NCI-H510A treated with DMSO at 0.1 percent for 48 hours (cell line): ENCODE results near the gene YEATS2.

Experiments used
- DNase-seq: peaks from one replicate; lab custom pipeline; 2025; lab: John Stamatoyannopoulos, UW

YEATS2 gene

DNA sequence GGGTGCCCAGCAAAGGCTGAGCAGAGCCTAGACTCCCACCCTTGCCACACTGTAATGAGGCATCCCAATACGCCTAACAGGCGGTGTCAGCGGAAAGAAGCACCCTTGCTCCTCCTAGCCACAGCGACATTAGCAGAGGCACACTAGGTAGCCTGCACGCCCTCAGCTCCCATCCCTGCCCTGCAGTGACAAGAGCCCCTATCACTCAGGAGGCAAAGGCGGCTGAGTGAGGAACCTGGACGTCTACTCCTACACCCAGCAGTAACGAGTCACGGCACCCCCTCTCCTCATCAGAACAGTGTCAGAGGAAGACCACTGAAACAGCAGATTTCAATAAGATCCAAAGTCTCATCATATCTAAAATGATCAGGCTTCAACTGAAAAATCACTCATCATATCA lies 139.8 kb downstream of the YEATS2 start:
- no peak for DNase-seq

GRCh38 chr3:183837894-183838293 lies 140.3 kb downstream of the YEATS2 start:
- no peak for DNase-seq

DNA sequence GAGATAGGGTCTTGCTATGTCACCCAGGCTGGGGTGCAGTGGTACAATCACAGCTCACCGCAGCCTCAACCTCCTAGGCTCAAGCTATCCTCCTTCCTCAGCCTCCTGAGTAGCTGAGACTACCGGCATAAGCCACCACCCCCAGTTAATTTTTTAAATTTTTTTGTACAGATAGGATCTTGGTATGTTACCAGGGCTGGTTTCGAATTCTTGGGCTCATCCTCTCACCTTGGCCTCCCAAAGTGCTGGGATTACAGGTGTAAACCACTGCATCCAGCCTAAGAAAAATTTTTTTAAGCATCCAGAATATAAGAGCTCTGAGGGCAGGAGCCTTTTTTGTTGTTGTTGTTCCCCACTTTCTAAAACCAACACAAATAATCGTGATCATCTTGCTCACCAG lies 142.2 kb downstream of the YEATS2 start:
- no peak for DNase-seq

- DNase-seq, result no peak
These were observed 147.0 kb downstream of the YEATS2 start for GRCh38 chr3:183844606-183845005.

- no peak for DNase-seq
These were observed 147.5 kb downstream of the YEATS2 start for GRCh38 chr3:183845090-183845489.

DNA sequence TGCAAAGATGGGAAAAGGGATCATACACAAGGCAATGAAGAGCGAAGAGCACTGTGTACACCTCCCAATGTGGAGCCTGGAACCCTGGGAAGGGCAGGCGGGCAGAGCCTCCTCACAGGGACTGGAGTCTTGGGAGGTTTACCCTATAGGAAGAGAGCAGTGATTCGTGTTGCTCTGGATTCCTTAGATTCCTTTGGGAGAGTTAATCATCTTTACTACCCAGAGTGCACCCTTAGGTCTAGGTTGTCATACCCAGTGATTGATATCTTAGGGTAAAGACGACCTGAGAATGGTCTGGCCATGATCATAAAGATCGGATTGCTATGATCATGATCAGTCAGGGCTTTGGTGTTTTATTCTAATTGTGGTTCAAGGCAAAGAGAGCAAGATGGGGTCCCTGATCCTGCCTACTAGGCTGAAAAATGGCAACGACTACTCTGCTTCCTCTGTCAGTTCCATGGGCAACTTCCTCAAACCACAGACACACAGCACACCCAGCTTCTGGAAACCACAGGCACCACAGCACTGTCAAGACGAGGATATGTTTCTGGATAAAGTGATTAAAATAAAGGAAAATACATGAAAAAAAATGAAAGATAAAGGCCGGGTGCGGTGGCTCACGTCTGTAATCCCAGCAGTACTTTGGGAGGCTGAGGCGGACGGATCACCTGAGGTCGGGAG lies 148.2 kb downstream of the YEATS2 start:
- no peak for DNase-seq

GRCh38 chr3:183854318-183855035 lies 156.9 kb downstream of the YEATS2 start:
- no peak for DNase-seq

GRCh38 chr3:183857863-183858262 lies 160.3 kb downstream of the YEATS2 start:
- DNase-seq, result no peak
